GM12891 (cell line): Measurements from ENCODE around the gene ASPG.

ENCODE experiments used
- PAX5 ChIP-seq: IDR thresholded peaks from 2 replicates; pipeline ENCODE4 v1.6.1; 2011; ENCODE audit warnings: low read length, moderate library complexity, mild to moderate bottlenecking; ENCODE audit not compliant: insufficient read depth, severe bottlenecking
- POLR2A ChIP-seq: IDR thresholded peaks from 2 replicates; pipeline ENCODE4 v1.6.1; 2011; ENCODE audit warnings: low read depth, low read length, control low read depth
- POLR2AphosphoS5 ChIP-seq: IDR thresholded peaks from 2 replicates; pipeline ENCODE4 v1.6.1; 2011; ENCODE audit warnings: low read depth, low read length, control low read depth
- POU2F2 ChIP-seq: IDR thresholded peaks from 2 replicates; pipeline ENCODE4 v1.6.1; 2011; ENCODE audit warnings: low read depth, mild to moderate bottlenecking, control low read depth, low read length, moderate library complexity
- SPI1 ChIP-seq: IDR thresholded peaks from 2 replicates; pipeline ENCODE4 v1.6.1; 2011; ENCODE audit warnings: low read depth, low read length, control low read depth
- TAF1 ChIP-seq: IDR thresholded peaks from 2 replicates; pipeline ENCODE4 v1.6.1; 2011; ENCODE audit warnings: low read depth, low read length, control low read depth

GRCh38 chr14:104087981-104088850 lies 2.7 kb downstream of the ASPG start:
- TF ChIP-seq POLR2A (no peak), TAF1 (no peak), POLR2AphosphoS5 (no peak), SPI1 (no peak), POU2F2 (no peak), PAX5 (no peak)
